ENCODE measurements around the gene CCDC141.
"Not testable (repeated sequence)": the region's sequence is repeated elsewhere in the genome, so short reads cannot be mapped to it uniquely, and the experiment has no call there.

CCDC141 gene

GRCh38 chr2:179049546-179050311, at the start of gene CCDC141:
TSS of gene CCDC141 (minus strand) at chr2:179050137. CDS start at chr2:179049941, 196 bp downstream.
- no peak for DNase-seq (ENCODE audit: extremely low read depth in 1 of 2, low read depth in 1 of 2)

GRCh38 chr2:179098080-179098689, 48.2 kb upstream of the CCDC141 start:
- no peak for DNase-seq (ENCODE audit: extremely low read depth in 1 of 2, low read depth in 1 of 2)

DNA sequence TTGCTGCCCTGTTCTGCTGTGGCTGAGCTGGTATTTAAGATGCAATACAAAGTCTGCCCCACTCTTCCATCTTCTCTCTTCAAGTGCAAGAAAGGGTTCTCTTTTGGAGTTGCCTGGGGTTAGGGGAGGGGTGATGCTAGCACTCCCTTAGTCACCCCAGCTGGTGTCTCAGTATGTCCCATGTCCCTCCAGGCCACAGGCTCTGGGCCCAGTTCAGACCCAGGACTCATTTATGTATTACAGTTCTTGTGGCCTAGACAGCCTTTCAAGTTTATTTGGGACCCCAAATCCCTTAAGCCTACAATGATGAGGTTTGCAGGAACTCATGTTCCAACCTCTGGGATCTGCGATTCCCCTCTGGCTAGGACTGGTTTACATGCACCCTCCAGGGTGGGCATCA, 47.2 kb upstream of the CCDC141 start:
- no peak for DNase-seq (ENCODE audit: extremely low read depth in 1 of 2, low read depth in 1 of 2)

DNA sequence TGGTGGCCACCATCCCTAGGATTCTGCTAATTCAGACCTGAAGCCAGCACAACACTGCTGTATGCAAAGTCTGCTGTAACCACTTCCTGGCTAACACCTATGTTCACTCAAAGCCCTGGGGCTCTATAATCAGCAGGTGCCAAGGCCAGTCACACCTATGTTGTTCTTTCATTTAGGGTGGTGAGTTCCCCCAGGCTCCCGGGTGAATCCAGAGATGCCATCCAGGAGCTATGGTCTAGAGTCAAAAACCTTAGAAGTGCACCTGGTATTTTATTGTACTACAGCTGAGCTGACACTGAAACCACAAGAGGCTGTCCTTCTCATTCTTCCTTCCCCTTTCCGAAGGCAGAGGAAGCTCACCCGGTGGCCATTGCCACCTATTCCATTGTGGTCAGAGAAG, 46.2 kb upstream of the CCDC141 start:
- no peak for DNase-seq (ENCODE audit: extremely low read depth in 1 of 2, low read depth in 1 of 2)

- not testable (repeated sequence) for DNase-seq (ENCODE audit: extremely low read depth in 1 of 2, low read depth in 1 of 2)
Measured at GRCh38 chr2:179092912-179093311, 43.0 kb upstream of the CCDC141 start.

GRCh38 chr2:179082697-179083096, 32.8 kb upstream of the CCDC141 start:
- DNase-seq (ENCODE audit: extremely low read depth in 1 of 2, low read depth in 1 of 2), result no peak

DNA sequence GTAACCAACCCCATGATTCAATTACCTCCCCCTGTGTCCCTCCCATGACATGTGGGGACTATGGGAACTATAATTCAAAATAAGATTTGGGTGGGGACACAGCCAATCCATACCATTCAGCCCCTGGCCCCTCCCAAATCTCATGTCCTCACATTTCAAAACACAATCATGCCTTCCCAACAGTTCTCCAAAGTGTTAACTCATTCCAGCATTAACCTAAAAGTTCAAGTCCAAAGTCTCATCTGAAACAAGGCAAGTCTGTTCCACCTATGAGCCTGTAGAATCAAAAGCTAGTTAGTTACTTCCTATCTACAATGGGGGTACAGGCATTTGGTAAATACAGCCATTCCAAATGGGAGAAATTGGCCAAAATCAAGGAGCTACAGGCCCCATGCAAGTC, 32.0 kb upstream of the CCDC141 start:
- DNase-seq (ENCODE audit: extremely low read depth in 1 of 2, low read depth in 1 of 2), result no peak

- no peak for DNase-seq (ENCODE audit: extremely low read depth in 1 of 2, low read depth in 1 of 2)
Measured at GRCh38 chr2:179072527-179072926, 22.6 kb upstream of the CCDC141 start.

GRCh38 chr2:179071810-179072355, 21.9 kb upstream of the CCDC141 start:
- DNase-seq (ENCODE audit: extremely low read depth in 1 of 2, low read depth in 1 of 2), result no peak

DNA sequence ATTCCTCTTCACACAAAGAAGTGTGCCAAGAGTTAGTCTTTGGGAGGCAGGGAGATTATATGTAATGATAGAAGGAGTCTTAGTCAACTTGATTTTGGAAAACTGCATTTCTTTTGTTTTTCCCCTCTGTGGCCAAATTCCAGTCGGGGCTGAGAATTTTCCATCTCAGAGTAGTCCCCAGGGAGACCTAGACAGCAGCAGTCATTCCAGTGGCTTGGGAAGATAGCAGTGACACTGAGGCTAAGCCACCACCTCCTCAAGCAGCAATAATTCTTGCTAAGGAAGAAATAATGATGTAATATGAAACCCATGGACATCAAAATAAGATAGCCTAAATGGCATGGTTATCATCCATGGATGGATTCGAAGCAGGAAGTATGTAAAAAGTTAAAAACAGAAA, 21.0 kb upstream of the CCDC141 start:
- no peak for DNase-seq (ENCODE audit: extremely low read depth in 1 of 2, low read depth in 1 of 2)

GRCh38 chr2:179069685-179070084, 19.7 kb upstream of the CCDC141 start:
- DNase-seq (ENCODE audit: extremely low read depth in 1 of 2, low read depth in 1 of 2), result no peak

DNA sequence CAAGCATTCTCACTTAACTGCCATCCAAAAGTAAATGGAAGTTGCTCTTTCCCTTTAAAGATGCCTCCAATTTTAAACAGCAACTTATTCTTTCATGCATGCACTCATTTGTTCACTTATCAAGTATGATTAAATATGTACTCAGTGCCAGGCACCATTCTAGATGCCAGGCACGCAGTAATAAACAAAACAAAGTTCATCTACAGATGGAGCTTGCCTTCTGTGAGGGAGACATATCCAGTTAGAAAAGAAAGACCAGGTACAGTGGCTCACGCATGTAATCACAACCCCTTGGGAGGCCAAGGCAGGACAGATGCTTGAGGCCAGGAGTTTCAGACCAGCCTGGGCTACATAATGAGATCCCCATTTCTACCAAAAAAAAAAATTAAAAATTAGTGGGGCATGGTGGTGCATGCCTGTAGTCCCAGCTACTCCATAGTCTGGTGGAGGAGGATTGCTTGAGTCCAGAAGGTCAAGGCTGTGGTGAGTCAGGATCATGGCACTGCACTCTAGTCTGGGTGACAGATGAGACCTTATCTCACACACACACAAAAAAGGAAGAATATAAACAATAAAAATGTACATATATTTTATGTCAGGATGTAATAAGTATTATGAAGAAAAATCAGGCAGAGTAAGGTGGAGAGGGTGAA, 19.2 kb upstream of the CCDC141 start:
- no peak for DNase-seq (ENCODE audit: extremely low read depth in 1 of 2, low read depth in 1 of 2)

DNA sequence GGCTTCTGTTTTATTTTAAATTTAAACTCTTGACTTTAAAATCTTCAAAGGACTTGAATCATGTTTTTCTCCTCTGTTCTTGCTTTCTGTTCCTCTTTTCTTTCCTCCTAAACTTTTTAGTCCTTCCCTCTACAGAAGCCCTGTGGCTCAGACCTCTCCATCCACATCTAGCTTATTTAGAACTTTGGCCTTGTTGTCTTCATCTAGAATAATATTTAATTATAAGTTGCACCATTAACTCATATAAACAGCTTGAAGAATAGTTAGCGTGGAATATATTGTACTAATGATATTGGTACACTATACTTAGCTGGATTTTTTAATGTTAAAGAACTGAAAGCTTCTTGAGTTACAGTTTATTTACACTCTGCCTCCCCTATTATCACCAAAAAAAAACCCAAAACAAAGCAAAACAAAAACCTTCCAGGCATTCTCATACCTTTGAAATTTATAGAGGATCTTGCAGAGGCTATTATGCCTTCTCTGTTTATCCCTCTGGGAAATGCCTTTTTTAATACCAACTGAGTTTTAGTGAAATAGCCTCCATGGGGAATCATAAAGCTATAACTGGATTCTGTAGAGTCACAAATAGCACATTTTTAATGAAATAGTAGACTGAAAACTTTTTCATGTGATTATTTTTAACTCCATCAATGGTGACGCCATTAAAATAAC, 9.2 kb upstream of the CCDC141 start:
- DNase-seq (ENCODE audit: extremely low read depth in 1 of 2, low read depth in 1 of 2), result no peak

DNA sequence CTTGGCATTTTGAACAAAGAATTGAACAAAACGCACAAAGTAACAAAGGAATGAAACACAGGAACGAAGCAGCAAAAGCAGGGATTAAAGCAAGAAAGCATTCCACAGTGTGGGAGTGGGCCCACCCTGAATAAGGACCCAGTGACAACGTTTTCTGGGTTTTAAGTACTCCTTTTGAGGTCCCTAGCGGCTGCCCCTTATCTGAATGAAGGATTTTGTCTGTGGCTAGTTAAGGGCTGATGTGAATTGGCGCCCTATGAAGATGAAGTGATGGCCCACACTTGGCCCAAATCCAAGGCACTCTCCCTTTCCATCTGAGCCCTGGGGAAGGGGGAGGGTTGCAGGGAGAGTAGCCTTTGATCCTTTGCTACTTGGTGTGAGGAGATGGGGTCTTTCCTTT, 7.8 kb upstream of the CCDC141 start:
- DNase-seq (ENCODE audit: extremely low read depth in 1 of 2, low read depth in 1 of 2), result no peak

- not testable (repeated sequence) for DNase-seq (ENCODE audit: extremely low read depth in 1 of 2, low read depth in 1 of 2)
Measured at GRCh38 chr2:179053568-179053967, 3.6 kb upstream of the CCDC141 start.

GRCh38 chr2:179051250-179051649, 1.3 kb upstream of the CCDC141 start:
- no peak for DNase-seq (ENCODE audit: extremely low read depth in 1 of 2, low read depth in 1 of 2)

GRCh38 chr2:179050755-179051154, 818 bp upstream of the CCDC141 start:
- no peak for DNase-seq (ENCODE audit: extremely low read depth in 1 of 2, low read depth in 1 of 2)

- DNase-seq (ENCODE audit: extremely low read depth in 1 of 2, low read depth in 1 of 2), result no peak
Measured at GRCh38 chr2:179049203-179049545, 763 bp downstream of the CCDC141 start.

GRCh38 chr2:179048099-179048498, 1.8 kb downstream of the CCDC141 start:
- DNase-seq (ENCODE audit: extremely low read depth in 1 of 2, low read depth in 1 of 2), result no peak

DNA sequence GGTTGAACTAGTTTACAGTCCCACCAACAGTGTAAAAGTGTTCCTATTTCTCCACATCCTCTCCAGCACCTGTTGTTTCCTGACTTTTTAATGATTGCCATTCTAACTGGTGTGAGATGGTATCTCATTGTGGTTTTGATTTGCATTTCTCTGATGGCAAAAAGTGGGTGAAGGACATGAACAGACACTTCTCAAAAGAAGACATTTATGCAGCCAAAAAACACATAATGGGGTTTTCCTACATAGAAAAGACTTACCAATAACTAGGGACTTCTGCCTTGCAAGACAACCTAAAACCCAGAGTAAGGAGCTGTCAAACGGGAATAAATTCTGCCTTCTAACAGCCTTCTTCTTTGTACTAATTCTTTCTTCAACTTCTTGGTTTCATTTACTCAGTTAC, 4.3 kb downstream of the CCDC141 start:
- DNase-seq (ENCODE audit: extremely low read depth in 1 of 2, low read depth in 1 of 2), result not testable (repeated sequence)

GRCh38 chr2:179044500-179044899, 5.4 kb downstream of the CCDC141 start:
- no peak for DNase-seq (ENCODE audit: extremely low read depth in 1 of 2, low read depth in 1 of 2)
